Activated CD8-positive, alpha-beta T cell treated with anti-CD3 and anti-CD28 coated beads for 36 hours (primary cell): ENCODE measurements around the gene ITPR1. TPM values are rescaled to one million over a fixed set of nuclear protein-coding genes. Genes with fewer than 3 reads are reported as not detected.
A peak's percentile ranks its signal among the peaks of the same experiment; 100 is the strongest.

ENCODE experiments used
- ATAC-seq: fragments of 200-7000 bp; cut with Tn5 transposase; one replicate; pipeline ENCODE4 v1.10.0; 2021; ENCODE audit warnings: mild to moderate bottlenecking, moderate library complexity
- CTCF ChIA-PET: fragments of 350-600 bp; sonication (Branson Sonifier 250); formaldehyde crosslinking; loops from one replicate; lab custom pipeline; 2021; ENCODE audit warnings: antibody characterized with exemption; lab: Charles Lee
- POLR2A ChIA-PET: fragments of 350-600 bp; sonication (Branson Sonifier 250); formaldehyde crosslinking; loops from one replicate; lab custom pipeline; 2021; ENCODE audit warnings: antibody characterized with exemption; lab: Charles Lee
- DNase-seq: peaks from one replicate; pipeline ENCODE4 v3.0.0-alpha.2; 2020
- H3K27ac Mint-ChIP-seq: one replicate; pipeline ENCODE4 v1.8.0; 2021; ENCODE audit warnings: mild to moderate bottlenecking, mixed read lengths
- H3K27me3 Mint-ChIP-seq: one replicate; pipeline ENCODE4 v1.8.0; 2021; ENCODE audit warnings: mixed read lengths
- H3K36me3 Mint-ChIP-seq: one replicate; pipeline ENCODE4 v1.8.0; 2021; ENCODE audit warnings: low read depth, mixed read lengths
- H3K4me1 Mint-ChIP-seq: one replicate; pipeline ENCODE4 v1.8.0; 2021; ENCODE audit warnings: low read depth, mixed read lengths
- H3K4me3 Mint-ChIP-seq: one replicate; pipeline ENCODE4 v1.8.0; 2021; ENCODE audit warnings: mild to moderate bottlenecking, moderate library complexity, mixed read lengths
- H3K9me3 Mint-ChIP-seq: one replicate; pipeline ENCODE4 v1.8.0; 2021; ENCODE audit warnings: mixed read lengths
- CTCF ChIP-seq: fragments of 200-600 bp; IDR thresholded peaks from one replicate; pipeline ENCODE4 v1.8.0; 2022; ENCODE audit warnings: antibody characterized with exemption, mild to moderate bottlenecking
- intact Hi-C: fragments of 100-400 bp; cut with micrococcal nuclease; formaldehyde crosslinking; loops from one replicate; pipeline ENCODE4 v1.10.0; 2022
- total RNA-seq, 2 experiments: library from RNA; stranded (reverse); gene quantifications; one replicate each; pipeline ENCODE4 v1.2.3, GENCODE V29; 2021

ITPR1 gene
- total RNA-seq, 2 experiments from 2014 or later = 93.9 to 98.2 TPM

- H3K4me1 Mint-ChIP-seq = peaks cover 25% of the 10 kb centered on the region
- H3K27me3 Mint-ChIP-seq = no peaks in the 10 kb centered on the region
- CTCF ChIA-PET = no interaction called here
- peaks cover 45% of the 10 kb centered on the region for H3K36me3 Mint-ChIP-seq
- DNase-seq (no peak), ATAC-seq (no peak)
- no peak for TF ChIP-seq CTCF
- H3K27ac Mint-ChIP-seq = peak overlapping the region; percentile 10
- intact Hi-C loops = no loop called here
- POLR2A ChIA-PET = interaction anchor here (0.7 kb wide), 1 partner anchor 61 kb away, joined by 3 read pairs; no protein-coding TSS in a partner anchor
- no peaks in the 10 kb centered on the region for H3K9me3 Mint-ChIP-seq
- H3K4me3 Mint-ChIP-seq = no peak overlapping the region
Measured at GRCh38 chr3:4771243-4771642, 278.1 kb downstream of the ITPR1 start.

GRCh38 chr3:4772171-4772804, 279.1 kb downstream of the ITPR1 start:
- no peak for TF ChIP-seq CTCF
- no peak for ATAC-seq
- peak overlapping the region; percentile 22 for H3K27ac Mint-ChIP-seq
- H3K4me1 Mint-ChIP-seq = peaks cover 36% of the 10 kb centered on the region
- H3K4me3 Mint-ChIP-seq = no peak overlapping the region
- H3K36me3 Mint-ChIP-seq = peaks cover 43% of the 10 kb centered on the region
- H3K27me3 Mint-ChIP-seq = no peaks in the 10 kb centered on the region
- POLR2A ChIA-PET = interaction anchor here (0.7 kb wide), 1 partner anchor 58 kb away, joined by 4 read pairs; no protein-coding TSS in a partner anchor
- no peak for DNase-seq
- no peaks in the 10 kb centered on the region for H3K9me3 Mint-ChIP-seq
- CTCF ChIA-PET = no interaction called here
- intact Hi-C loops = no loop called here

- intact Hi-C loops = no loop called here
- Mint-ChIP-seq H3K27me3 (no peaks in the 10 kb centered on the region), H3K4me3 (no peak overlapping the region), H3K27ac (peak overlapping the region; percentile 53), H3K9me3 (no peaks in the 10 kb centered on the region), H3K36me3 (peaks cover 39% of the 10 kb centered on the region), H3K4me1 (peaks cover 39% of the 10 kb centered on the region)
- CTCF ChIA-PET = interaction anchor here (1.1 kb wide), 1 partner anchor 61 kb away, joined by 3 read pairs; no protein-coding TSS in a partner anchor
- no peak for DNase-seq
- no peak for ATAC-seq
- POLR2A ChIA-PET = no interaction called here
- no peak for TF ChIP-seq CTCF
Measured at GRCh38 chr3:4772858-4773257, 279.7 kb downstream of the ITPR1 start.

GRCh38 chr3:4773583-4773982, 280.4 kb downstream of the ITPR1 start:
- Mint-ChIP-seq H3K4me3 (no peak overlapping the region), H3K36me3 (peaks cover 41% of the 10 kb centered on the region), H3K9me3 (no peaks in the 10 kb centered on the region), H3K27me3 (no peaks in the 10 kb centered on the region), H3K4me1 (peaks cover 46% of the 10 kb centered on the region), H3K27ac (peak overlapping the region; percentile 53)
- DNase-seq (no peak), ATAC-seq (no peak)
- ChIA-PET CTCF (interaction anchor here (1.1 kb wide), 1 partner anchor 62 kb away, joined by 3 read pairs; no protein-coding TSS in a partner anchor), POLR2A (no interaction called here)
- intact Hi-C loops = no loop called here
- no peak for TF ChIP-seq CTCF

GRCh38 chr3:4774531-4774930, 281.4 kb downstream of the ITPR1 start:
- CTCF ChIA-PET = no interaction called here
- DNase-seq (no peak), ATAC-seq (no peak)
- H3K4me1 Mint-ChIP-seq = peaks cover 49% of the 10 kb centered on the region
- POLR2A ChIA-PET = interaction anchor here (0.7 kb wide), 1 partner anchor 17 kb away, joined by 3 read pairs; no protein-coding TSS in a partner anchor
- TF ChIP-seq CTCF = no peak
- peaks cover 45% of the 10 kb centered on the region for H3K36me3 Mint-ChIP-seq
- no peak overlapping the region for H3K4me3 Mint-ChIP-seq
- intact Hi-C loops = no loop called here
- H3K27ac Mint-ChIP-seq = no peak overlapping the region
- H3K9me3 Mint-ChIP-seq = no peaks in the 10 kb centered on the region
- no peaks in the 10 kb centered on the region for H3K27me3 Mint-ChIP-seq
